ENCODE results near the gene PSMG4.
"Not testable (repeated sequence)": the region's sequence is repeated elsewhere in the genome, so short reads cannot be mapped to it uniquely, and the experiment has no call there.

PSMG4 gene

DNA sequence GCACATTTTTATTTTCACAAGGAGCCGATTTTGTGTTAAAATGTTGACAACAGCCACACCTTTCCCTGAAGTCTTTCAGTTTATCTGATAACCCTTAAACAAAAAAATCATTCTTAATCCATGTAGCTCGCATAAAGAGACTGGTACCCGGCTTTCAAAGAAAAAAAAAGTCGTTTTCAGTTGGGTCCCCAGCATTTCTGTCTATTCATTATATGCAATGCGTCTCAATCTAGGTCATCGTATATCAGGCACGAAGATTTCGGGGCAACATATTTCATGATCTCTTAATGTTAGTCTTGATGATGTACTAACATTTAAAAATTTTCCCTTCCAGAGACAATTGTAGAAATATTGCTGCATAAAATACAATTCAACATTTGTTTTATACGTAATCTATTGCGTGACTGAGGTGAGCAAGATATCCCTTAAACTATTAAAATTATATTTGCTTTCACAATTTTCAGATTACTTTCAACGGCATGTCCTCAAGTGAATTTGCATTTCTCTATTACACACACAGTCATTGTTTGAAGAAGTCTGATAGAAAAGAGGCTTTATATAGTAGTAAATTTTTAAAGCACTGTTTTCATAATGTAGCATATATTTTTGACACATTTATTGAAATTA lies 28.4 kb upstream of the PSMG4 start:
- no peak for DNase-seq (ENCODE audit: extremely low read depth in 1 of 2, low read depth in 1 of 2)

DNA sequence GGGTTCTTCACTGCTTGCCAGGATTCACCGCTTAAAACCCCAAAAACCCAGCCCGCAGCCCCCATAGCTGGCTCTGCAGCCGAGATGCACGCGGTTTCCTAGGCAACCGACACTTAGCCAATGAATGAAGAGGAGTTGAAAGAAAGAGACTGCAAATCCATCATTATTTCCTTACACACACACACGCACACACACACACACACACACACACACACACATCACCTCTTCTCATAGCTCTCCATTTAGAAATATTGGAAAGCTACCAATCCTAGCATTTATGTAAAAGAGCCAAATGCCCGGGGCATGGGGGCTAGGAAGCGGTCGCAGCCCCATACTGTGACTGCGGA lies 27.9 kb upstream of the PSMG4 start:
- DNase-seq (ENCODE audit: extremely low read depth in 1 of 2, low read depth in 1 of 2) = no peak

DNA sequence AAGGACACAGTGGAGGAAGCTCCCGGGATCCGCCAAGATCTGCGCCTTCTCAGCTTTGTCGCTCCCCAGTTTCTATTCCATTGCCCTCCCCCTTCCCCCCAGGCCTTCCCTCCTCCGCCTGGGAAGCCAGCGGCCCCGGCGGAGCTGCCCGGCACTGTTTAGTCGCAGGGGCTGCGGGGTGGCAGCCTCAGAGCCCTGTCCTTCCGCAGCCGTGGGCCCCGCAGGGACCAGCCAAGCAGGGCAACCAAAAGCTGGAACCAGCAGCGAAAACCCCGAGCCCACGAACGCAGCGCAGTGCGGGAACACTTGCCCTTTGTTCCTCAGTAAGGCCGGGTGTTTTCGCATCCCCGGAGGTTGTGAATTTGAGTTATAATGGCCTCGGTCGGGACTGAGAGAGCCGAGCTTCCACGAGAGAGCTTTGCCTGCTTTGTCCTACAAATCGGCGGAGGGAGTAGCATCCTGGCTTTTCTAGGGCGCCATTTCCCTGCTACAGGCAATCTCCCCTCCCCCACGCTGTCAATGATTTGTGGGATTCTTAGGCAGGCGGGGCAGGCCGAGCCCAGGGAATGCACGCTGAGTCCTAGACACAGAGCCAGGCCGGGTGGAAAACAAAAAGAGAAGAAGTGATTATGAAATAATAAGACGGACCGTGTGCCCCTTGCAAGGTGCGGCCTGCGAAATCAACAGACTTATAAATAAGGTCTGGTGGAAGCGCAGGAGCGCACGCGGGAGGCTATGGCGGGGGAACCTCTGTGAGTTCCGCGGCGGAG lies 27.3 kb upstream of the PSMG4 start:
- DNase-seq (ENCODE audit: extremely low read depth in 1 of 2, low read depth in 1 of 2) = no peak

DNA sequence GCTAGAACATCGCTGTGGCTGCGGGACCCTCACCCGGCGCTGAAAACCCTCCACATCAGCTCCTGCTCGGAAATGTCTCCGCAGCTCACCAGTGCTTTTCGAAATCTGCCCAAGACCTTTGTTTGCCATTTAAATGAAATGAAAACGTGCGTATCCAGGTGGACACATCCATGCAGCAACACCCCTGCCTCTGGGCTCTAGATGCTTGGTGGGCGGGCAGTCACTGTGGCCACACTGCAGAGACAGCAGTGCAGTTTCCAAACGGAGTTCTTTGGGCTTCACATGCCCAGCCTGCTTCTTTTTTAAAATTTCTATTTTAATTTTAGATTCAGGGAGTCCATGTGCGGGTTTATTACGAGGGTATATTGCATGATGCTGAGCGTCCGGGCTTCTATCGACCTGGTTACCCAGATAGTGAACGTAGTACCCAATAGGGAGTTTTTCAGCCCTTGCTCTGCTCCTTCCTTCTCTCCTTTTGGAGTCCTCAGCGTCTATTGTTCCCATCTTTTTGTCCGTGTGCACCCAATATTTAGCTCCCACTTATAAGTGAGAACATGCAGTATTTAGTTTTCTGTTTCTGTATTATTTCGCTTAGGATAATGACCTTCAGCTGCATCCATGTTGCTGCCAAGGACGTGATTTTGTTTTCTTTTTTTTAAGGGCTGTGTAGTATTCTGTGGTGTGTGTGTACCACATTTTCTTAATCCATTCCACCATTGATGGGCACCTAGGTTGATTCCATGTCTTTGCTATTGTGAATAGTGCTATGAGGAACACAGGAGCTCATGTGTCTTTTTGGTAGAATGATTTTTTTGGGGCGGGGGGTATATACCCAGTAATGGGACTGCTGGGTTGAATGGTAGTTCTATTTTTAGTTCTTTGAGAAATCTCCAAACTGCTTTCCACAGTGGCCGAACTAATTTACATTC lies 26.5 kb upstream of the PSMG4 start:
- no peak for DNase-seq (ENCODE audit: extremely low read depth in 1 of 2, low read depth in 1 of 2)

DNA sequence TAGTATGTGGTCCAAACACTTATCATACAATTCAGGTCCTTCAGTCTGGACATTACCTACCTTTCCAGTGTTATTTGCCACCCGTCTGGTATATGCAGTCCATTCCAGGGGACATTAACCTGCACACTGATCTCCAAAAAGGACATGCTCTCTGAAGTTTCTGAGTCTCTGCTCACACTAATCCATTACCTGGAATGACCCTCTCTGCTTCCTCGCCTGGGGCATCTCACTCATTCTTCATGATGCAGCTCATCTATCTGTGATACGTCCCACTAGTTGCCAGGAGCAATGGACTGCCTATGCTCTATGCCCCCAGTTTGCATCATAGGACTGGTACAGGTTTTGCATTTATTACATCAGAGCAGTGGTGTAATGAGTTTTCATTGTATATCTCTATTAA lies 25.4 kb upstream of the PSMG4 start:
- DNase-seq (ENCODE audit: extremely low read depth in 1 of 2, low read depth in 1 of 2) = no peak

DNA sequence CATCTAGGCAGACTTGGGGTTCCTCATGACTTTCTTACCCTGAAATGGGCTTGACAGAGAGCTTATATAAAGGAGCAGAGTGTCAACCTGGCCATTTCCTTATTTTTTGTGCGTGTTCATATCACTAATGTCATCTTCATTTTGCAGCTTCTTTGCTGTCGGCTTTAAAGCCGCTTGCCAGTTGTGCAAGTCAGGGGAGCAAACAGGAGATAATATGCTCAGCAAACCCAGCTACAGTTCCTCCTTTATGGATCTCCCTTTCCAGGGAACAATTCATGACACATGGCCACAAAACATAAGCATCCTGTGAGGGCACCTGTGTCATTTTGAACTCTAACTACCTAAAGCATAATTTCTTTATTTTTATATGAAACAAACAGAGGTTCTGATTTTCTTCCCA lies 24.8 kb upstream of the PSMG4 start:
- DNase-seq (ENCODE audit: extremely low read depth in 1 of 2, low read depth in 1 of 2) = no peak

DNA sequence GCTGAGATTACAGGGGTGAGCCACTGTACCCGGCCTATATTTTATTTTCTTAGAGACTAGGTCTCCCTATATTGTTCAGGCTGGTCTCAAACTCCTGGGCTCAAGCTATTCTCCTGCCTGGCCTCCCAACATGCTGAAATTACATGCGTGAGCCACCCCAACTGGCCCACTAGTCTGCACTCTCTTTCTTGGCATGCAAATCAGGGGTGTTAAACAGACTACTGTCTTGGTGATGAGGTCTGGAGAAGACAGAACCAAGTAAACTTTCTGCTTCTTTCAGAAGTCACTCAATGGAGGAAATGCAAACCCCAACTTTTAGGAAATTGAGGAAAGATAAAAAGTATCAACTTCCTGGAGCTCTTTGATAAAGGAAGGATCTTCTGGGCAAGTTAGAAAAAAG lies 23.3 kb upstream of the PSMG4 start:
- DNase-seq (ENCODE audit: extremely low read depth in 1 of 2, low read depth in 1 of 2) = no peak

DNA sequence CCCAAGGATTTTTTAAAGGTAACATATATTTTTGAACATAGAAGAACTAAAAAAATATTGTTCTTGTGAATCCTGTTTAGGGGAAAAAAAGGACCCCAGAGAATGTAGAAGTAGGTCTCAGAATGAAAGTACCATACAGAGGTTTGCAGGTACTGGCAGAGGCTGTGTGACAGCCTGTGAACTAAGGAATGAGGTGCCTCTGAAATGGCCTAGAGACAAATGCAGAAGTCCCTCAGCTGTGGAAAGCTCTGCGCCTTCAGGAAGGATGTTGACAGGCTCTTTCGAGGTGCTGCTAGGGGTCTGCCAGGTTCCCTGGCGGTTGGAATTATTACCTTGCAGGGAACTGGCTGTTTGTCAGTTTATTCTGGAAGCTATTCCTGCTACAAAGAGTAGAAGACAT lies 22.7 kb upstream of the PSMG4 start:
- no peak for DNase-seq (ENCODE audit: extremely low read depth in 1 of 2, low read depth in 1 of 2)

DNA sequence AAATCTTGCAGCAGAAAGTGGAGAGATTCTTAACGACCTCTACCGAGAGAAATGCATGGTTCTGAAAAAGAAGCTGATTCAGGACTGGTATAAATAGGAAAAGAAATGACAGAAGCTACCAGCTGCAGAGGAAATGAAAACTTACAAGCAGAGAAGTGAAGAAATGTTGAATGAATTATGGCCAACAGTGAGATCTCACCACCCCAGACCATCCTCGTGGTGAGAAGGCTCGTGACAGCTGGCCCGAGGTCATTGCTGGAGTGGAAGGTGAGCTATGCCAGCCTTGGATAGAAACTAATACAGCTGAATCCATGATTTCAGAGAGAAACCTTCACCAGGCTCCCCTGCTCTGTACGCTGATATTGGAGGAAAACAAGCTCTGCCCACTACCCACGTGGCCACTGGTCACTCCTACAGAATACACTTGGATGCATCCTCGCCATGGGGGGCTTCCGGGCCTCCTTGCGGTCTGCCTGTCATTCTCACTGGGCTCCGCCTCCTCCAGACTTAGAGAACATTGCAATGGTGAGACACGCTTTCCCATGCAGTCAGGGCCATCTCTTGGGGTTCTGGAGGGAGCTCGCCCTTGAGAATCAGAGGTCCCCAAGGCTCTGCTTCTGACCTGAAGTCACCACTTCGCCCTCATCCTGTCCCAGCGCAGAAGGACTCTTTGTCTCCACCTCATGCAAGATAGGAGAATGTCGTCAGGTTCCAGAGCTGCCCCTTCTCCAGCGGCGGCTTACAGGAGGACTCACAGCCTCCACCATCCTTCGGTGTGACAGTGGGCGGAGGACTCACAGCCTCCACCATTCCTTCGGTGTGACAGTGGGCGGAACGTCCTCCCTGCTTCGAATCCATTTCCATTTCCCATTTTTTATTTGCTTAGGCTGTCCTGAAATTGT lies 20.7 kb upstream of the PSMG4 start:
- no peak for DNase-seq (ENCODE audit: extremely low read depth in 1 of 2, low read depth in 1 of 2)

DNA sequence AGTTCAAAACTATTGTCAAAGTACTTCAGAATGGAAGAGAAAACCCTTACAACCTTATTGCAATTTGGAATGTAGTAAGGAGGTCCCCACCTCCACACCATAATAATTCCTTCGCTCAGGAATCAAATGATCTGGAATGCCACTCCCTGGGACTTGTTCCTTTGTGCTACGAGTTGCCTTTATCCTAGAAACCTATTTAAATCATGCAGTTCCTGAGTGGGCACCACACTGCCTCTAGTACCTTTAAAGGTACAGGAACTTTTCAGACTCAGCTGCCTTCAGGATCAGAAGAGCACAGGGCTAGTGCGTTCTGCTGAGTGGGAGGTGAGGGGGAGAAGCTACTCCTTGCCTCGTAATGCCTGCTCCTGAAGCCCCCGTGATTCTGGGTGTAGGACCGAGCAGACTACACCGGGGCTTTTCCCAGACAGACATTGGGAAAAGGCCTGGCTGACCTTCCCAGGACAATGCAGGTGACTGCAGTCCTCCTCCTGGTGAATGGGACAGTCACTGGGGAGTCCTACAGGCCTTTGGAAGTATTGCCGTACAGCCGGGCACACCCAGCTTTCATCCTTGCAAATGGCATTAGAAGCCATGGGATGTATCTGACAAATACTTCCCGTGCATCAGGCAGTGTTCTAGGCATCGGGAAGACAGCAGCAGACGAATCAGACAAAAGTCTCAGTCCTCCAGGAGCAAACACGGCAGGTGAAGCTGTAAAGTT lies 19.5 kb upstream of the PSMG4 start:
- DNase-seq (ENCODE audit: extremely low read depth in 1 of 2, low read depth in 1 of 2) = no peak

DNA sequence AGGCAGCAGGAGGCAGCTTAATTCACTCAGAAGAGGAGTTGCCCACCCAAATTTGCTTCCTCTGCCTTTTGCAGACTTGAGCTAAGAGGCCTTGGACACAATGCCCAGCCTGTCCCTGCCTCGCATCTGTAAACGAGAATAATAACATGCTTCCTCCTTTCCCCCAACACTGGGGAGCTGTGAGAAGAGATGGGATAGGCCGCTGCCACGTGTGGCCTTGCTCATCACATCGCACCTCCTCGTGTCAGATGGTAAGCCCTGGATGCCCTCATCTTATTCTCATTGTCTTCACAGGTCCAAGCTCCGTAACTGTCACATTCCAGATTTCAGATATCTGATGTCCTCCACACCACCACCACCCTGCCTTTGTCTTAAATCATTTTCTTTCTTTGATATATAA lies 18.2 kb upstream of the PSMG4 start:
- no peak for DNase-seq (ENCODE audit: extremely low read depth in 1 of 2, low read depth in 1 of 2)

DNA sequence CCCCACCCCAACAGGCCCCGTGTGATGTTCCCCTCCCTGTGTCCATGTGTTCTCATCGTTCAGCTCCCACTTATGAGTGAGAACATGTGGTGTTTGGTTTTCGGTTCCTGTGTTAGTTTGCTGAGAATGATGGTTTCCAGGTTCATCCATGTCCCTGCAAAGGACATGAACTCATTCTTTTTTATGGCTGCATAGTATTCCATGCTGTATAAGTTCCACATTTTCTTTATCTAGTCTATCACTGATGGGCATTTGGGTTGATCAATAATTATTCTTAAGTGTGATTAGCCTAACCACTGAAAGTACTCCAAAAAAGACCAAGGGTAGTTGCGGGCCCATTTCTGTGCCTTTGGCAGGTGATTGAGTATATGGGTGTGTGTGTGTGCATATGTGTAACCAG lies 17.0 kb upstream of the PSMG4 start:
- DNase-seq (ENCODE audit: extremely low read depth in 1 of 2, low read depth in 1 of 2) = not testable (repeated sequence)

DNA sequence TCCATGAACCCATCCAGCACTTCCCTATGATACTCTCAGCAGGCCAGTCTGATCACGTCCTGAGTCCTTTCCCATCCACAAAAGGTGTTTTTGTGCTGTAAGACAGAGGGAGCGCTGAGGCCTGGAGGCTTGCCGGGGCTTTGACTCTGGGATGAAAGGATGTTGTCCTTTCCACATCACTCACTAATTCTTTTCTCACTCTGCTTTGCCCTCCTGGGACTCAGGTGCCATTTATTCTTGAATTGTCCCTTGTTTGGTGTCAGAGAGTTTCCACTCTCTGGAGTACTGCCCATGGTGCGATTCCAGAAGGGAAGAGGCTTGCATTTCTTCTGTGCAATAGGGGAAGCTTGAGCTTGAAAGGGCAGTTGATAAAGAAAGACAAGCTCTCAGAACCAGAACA lies 16.0 kb upstream of the PSMG4 start:
- no peak for DNase-seq (ENCODE audit: extremely low read depth in 1 of 2, low read depth in 1 of 2)

DNA sequence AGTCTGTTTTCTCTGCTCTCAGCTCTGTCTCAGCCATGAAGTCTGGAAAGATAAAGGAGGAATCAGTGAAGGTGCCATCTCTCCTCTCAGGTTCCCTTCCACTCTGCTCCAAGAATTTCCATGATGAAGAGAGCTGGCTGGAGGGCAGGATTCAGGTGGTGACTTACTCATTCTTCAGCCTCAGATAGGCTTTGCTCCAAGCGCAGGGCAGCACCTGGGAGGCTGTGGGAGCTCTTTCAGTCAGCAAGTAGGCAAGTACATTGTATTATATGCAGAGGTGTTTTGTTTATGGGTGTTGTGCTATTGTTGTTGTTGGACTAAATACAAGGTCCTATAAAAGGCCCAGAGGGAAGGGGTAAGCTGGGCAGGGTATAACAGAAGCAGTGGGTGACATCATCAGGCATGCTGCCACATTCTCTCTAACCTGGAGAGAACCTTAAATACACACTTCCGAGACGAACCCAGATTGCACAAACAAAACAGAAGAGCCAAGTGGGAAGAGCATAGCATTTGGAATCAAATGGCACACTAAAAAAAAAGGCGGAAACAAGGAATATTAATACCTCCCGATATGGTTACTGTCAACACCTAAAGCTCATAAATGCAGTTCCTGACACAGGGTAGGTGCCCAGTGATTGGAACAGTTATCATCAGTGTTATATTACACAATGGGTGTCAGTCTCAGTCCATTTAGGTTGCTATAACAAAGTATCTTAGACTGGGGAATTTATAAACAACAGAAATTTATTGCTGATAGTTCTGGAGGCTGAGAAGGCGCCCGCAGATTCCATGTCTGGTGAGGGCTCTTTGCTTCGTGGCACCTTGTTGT lies 14.5 kb upstream of the PSMG4 start:
- no peak for DNase-seq (ENCODE audit: extremely low read depth in 1 of 2, low read depth in 1 of 2)

DNA sequence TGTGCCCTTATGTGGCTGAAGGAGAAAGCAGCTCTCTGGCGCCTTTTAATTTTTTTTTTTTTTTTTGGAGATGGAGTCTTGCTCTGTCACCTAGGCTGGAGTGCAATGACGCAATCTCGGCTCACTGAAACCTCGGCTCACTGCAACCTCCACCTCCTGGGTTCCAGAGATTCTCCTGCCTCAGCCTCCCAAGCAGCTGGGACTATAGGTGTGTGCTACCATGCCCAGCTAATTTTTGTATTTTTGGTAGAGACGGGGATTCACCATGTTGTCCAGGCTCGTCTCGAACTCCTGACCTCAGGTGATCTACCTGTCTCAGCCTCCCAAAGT lies 13.9 kb upstream of the PSMG4 start:
- not testable (repeated sequence) for DNase-seq (ENCODE audit: extremely low read depth in 1 of 2, low read depth in 1 of 2)

DNA sequence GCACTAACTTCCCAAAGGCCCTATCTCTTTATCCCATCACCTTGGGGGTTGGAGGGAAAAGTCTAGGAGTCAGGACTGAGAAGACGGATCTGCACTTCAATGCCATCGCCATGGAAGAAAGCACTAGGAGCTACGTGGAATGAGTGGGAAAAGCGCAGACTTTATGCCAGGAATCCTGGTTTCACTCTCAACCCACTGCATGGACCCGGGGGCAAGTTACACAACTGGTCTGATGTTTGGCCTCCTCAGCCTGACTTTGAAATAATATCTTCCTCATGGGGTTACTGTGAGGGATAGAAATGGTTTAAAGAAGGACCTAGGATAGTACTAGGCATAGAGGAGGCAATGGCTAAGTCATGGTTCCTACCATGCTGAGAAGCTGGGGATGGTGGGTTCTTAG lies 13.5 kb upstream of the PSMG4 start:
- no peak for DNase-seq (ENCODE audit: extremely low read depth in 1 of 2, low read depth in 1 of 2)

DNA sequence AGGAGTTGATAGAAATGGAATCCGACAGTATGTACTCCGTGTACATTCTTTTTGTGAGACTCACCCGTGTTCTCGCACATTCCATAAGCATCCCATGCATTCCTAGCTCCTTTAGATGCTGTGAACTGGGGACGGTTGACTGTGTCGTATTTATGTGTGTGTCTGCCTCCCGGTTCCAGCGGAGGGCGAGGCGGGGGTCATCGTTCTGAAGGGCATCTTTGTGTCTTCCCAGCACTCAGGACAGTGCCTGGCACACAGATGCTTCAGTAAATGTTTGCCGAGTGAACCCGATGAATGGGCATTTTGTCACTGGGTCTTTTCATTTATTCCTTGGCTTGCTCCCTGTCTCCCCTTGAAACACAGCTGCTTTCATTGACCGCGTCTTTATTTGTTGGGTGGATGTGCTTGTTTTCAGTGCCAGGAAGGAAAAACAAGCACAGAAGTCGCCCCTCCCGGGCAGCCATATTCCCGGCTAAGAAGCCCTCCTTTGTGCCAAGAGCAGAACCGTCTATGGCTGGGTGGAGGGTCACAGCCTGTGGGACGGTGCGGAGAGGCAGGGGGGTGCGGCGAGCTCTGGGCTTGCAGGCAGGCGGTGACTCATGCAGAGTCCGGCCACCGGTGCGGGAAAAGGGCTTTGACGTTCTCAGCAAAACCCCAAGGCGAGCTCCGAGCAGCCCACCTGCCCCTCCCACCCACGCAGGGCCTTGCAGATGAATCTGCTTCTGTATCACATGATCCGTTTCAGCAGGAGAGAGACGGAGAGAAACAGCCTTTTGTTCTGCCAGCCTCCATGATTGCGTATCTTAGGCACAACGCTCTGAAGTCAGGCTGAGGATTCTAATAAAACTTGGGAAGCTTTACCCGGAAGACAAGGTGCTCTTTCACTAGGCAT lies 11.2 kb upstream of the PSMG4 start:
- no peak for DNase-seq (ENCODE audit: extremely low read depth in 1 of 2, low read depth in 1 of 2)

DNA sequence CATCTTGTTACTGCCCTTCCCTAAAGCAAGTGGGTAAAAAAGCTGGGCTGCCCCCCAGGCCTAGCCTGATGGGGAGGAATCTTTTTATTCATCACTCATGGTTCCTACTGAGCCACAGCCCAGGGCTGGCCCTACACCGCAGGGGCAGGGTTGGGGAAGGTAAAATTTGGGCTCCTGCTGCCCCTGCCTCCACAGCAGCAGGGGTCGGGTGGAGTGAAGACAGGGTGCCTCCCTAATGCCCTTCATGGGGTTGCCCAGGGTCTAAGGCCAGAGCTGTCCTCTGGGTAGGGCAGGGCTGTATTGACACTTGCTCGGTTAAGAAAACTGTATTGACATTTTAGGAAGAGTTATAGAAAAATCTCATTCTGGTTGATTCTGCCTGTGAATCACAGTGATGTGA lies 8.9 kb upstream of the PSMG4 start:
- no peak for DNase-seq (ENCODE audit: extremely low read depth in 1 of 2, low read depth in 1 of 2)

All from stimulated activated CD8-positive, alpha-beta memory T cell treated with anti-CD3 and anti-CD28 coated beads, Interleukin-7, amount 100 ng/mL, for 48 hours (primary cell).